PC-9 (cell line): ENCODE results near the gene UBE2Z.

Source experiments
- EZH2 ChIP-seq: fragments of 200-600 bp; sonication (generic); IDR thresholded peaks from 2 replicates; pipeline ENCODE4 v1.8.0; 2017; ENCODE audit warnings: antibody characterized with exemption, low read depth
- TF ChIP-seq, protein P1 (sequence below): fragments of 200-600 bp; sonication (generic); conservative IDR thresholded peaks from 2 replicates; pipeline ENCODE4 v1.6.1; 2017; ENCODE audit warnings: mixed run types, antibody characterized with exemption, mild to moderate bottlenecking, moderate library complexity

DNA sequence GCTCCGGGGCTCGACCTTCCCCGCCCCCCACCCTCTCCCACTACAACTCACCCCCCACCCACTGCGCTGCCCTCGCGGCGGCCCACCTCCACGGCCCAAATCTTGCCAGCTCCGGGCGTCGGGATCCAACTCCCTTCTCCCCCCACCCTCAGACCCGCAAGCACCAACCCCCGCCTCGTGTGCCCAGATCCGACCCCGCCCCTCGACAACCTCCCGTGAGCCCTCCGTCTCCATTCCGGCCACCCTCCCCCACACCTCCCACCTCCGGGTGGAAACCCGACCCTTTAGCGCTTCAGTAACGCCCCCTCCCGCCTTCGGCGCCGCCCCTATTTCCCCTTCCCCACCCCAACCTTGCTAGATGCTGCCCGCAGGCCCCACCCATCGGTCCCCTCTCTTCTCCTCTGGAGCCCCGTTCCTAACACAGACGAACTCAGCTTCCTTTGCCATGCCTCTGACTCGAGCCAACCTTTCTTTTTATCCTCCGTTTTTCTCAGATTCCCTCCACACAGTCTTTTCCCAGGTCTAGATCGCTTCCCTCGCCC is 717 bp downstream of the UBE2Z start:
- TF ChIP-seq EZH2 = no peak
- TF ChIP-seq, protein P1, sequence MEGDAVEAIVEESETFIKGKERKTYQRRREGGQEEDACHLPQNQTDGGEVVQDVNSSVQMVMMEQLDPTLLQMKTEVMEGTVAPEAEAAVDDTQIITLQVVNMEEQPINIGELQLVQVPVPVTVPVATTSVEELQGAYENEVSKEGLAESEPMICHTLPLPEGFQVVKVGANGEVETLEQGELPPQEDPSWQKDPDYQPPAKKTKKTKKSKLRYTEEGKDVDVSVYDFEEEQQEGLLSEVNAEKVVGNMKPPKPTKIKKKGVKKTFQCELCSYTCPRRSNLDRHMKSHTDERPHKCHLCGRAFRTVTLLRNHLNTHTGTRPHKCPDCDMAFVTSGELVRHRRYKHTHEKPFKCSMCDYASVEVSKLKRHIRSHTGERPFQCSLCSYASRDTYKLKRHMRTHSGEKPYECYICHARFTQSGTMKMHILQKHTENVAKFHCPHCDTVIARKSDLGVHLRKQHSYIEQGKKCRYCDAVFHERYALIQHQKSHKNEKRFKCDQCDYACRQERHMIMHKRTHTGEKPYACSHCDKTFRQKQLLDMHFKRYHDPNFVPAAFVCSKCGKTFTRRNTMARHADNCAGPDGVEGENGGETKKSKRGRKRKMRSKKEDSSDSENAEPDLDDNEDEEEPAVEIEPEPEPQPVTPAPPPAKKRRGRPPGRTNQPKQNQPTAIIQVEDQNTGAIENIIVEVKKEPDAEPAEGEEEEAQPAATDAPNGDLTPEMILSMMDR = no peak
